Fibroblast of the conjunctiva (primary cell): ENCODE results near the gene RAB29.
"Not testable (repeated sequence)": the region's sequence is repeated elsewhere in the genome, so short reads cannot be mapped to it uniquely, and the experiment has no call there.

ENCODE experiments used
- DNase-seq: peaks from one replicate; pipeline ENCODE4 v3.0.0-alpha.2; 2010; ENCODE audit warnings: low read depth

The RAB29 gene, protein sequence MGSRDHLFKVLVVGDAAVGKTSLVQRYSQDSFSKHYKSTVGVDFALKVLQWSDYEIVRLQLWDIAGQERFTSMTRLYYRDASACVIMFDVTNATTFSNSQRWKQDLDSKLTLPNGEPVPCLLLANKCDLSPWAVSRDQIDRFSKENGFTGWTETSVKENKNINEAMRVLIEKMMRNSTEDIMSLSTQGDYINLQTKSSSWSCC

DNA sequence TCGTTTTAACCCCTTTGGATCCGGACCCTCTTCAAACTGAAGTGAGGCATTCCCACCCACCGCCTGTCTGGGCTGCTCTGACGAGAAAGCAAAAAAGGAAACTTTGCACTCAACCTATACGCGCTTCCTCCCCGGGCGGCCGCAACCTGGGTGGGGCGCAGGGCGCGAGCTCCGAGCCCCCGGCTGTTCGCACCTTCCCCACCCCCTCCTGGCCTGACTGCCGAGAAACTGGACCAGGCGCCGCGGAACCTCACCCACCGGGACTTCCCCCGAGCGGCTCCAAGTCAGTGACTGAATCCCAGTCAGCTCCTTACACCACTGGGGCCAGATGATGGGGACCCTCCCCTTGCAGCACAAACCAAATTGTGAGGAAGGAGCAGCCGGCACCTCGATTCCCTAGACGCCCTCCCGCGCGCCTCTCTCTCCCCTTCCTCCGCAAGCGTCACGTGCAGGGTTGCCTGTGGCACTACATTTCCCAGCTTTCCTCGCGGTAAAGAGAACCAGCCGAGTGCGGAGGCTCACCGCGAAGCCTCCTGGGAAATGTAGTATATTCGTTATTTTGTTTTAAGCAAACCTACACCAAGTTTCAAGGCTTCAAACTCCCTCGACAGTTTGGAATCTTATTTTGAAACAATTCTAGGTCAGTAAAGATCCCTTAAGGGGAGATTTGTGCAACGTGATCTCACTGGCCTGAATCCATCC is at the start of gene RAB29:
RAB29 (minus strand) TSS at position 468 of the 702 bp plus-strand sequence. CDS start 526 bp downstream, outside the sequence.
- peak; percentile 63 for DNase-seq

DNA sequence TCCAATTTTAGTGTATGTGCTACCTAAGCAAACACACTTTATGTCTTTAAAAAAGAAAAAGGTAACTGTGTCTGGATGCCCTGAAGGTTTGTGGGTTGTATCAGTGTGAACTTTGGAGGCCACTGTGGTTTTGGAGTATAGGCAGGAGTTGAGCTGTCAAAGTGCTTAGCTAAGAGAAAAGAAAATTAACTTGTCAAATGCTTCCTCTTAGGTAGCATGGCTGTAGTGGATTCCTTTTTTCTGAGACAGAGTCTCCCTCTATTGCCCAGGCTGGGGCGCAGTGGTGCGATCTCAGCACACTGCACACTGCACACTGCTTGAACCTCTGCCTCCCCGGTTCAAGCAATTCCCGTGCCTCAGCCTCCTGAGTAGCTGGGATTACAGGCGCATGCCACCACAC is 48.9 kb upstream of the RAB29 start:
- DNase-seq: no peak

DNA sequence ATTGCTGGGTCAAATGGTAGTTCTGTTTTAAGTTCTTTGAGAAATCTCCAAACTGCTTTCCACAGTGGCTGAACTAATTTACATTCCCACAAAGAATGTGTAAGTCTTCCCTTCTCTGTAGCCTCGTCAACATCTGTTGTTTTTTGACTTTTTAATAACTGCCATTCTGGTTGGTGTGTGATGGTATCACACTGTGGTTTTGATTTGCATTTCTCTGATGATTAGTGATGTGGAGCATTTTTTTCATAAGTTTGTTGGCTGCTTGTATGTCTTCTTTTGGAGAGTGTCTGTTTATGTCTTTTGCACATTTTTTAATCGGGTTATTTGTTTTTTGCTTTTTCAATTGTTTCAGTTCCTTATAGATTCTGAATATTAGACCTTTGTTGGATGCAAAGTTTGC is 48.0 kb upstream of the RAB29 start:
- DNase-seq: not testable (repeated sequence)

DNA sequence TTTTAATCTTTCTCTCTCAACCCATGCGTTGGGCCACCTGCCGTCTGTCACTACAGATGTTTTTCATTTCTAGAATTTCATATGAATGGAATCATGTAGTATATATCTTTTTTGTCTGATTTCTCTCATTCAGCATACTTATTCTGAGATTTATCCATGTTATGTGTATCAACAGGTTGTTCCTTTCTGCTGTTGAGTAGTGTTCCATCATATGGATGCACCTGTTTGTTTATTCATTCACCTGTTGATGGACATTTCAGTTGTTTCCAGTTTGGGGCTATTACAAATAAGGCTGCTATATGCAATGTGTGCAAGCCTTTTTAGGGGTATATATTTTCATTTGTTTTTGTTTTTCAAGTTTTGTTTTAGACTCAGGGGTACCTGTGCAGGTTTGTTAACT is 47.1 kb upstream of the RAB29 start:
- no peak for DNase-seq

DNA sequence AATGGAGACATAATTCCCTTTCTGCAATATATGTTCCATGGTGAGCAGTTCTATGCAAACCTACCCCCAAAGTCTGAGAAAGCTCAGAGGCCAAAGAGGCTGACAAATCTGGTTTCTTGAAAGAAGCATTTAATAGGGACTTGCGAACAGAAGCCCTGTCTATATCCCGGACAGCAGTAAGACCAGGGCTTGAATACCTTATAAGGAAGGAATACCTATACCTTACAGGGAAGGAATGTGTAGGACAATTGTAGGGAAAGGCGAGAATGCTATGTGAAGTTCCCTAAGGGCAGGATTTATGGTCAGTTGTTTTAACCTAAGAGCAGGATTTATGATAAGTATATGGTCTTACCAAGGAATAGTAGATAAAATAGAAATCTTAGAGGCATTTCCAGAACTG is 42.7 kb upstream of the RAB29 start:
- DNase-seq: no peak

DNA sequence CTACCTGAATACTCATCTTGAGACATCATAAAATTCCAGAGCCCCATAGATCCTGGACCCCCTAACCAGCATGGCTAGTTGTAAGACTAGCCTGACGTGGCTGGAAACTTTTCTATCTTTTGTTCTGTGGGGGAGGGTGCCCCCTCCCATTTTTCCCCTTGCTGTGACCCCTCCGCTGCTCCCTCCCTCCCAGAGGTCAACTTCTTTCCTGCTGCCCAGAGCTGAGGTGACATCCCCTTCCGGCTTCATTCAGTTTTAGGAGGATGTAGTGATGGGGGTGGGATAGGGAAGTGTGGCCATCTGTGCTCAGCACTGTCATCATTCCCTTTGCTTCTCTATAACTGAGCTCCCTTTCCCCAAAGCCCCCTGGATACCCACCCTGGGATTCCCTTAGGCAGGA is 42.1 kb upstream of the RAB29 start:
- DNase-seq: no peak

DNA sequence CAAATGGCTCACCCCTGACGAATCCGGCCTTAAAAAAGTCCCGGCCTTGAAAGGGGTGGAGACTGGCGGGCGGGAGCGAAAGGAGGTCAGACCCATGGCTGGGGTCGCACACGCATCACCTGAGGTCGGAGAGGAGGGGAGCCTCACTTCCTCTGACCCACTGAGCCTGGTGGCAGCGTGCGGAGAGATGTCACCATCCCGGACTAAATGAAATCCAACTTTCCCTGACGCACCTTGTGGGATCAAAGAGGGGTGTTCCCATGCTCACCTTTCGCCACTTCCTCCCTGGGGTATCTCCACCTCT is 38.4 kb upstream of the RAB29 start:
- DNase-seq: no peak

DNA sequence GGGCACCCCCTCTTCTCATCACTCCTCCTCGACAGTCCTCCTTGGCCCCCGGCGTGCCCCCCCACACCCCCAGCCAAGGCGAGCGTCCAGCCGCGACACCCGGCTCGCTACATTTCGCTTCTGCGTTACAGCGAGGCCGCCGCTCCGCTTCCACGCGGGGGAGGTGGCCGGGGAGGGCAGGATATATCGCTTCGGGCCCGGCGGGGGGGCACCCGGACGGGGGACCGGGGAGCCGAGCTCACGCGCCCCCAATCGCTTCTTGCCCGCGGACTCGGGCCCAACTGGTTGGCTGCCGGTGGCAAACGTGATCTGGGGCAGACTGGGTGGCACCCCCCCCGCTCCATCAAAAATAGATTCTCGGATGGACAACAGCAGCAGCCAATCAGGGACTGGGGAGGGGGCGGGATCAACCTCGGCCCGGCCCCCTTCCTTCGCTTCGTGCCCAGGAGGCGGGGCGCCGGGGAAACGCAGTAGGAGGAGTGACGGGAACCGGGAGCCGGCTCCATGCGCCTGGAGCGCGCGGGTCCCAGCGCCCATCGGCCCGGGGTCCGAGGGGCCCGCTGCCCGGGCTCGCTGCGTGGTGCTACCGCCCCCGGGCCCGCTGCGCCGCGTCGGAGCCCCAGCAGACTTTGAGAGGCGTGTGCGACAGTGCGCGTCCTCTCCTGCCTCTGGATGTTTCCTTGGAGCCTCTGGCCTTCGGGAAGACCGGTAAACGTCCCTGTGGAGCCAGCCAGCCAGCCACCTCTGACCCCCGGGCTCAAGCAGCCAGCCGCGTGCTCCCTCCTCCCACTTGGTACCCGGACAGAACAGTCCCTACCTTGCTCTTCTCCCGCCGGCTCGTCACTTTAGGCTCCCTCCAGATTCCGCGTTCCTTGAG is 37.8 kb upstream of the RAB29 start, which contains the start of gene SLC41A1:
SLC41A1 (minus strand) TSS at position 321 of the 877 bp plus-strand sequence. CDS start 2,757 bp downstream, outside the sequence.
- DNase-seq: peak; percentile 83

DNA sequence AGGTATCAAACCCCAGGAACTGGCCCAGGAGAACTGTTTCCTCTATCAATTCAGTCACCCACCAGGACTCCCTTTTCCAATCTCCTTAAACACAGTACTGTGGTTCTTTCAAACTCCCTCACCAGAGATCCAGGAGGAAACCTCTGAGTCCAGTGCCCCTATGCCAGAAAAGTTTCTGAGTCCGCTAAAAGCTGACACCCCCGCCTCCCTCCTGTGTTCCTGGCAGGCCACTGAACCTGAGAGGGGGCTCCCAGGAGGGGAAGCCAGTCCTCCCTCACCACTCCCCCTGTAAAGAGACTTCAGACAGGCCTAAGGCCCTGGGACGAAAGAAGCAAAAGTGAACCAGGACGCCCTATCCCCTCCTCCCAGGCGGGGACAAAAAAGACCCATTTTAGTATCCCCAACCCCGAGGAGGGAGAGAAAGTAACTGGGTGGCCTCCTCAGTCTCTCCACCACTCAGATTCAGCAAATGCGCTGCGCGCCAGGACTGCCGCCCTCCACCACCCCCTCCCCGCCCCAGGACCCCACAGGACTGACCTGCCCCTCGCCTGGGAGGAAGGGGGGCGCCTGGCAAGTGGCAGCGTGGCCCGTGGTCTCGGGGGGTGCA is 37.1 kb upstream of the RAB29 start:
- DNase-seq: no peak

DNA sequence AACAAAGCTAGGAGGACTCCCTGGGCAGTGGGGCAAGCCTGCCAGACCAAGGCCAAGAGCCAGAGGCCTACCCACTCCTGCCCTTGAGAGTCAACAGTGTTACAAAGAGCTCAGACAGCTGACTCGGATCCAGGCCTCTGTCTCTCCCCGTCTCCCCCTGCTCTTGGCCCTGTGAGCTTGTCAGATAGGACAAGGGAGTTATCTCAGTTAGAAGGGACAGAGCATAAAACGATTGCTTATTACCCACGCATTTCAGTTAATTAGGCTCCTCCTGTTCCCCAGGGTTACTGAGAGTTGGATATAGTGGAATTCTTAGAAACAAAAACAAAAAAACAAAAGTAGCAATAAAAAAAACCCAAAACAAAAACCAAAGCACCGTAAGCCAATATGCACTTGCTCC is 36.4 kb upstream of the RAB29 start:
- DNase-seq: no peak

DNA sequence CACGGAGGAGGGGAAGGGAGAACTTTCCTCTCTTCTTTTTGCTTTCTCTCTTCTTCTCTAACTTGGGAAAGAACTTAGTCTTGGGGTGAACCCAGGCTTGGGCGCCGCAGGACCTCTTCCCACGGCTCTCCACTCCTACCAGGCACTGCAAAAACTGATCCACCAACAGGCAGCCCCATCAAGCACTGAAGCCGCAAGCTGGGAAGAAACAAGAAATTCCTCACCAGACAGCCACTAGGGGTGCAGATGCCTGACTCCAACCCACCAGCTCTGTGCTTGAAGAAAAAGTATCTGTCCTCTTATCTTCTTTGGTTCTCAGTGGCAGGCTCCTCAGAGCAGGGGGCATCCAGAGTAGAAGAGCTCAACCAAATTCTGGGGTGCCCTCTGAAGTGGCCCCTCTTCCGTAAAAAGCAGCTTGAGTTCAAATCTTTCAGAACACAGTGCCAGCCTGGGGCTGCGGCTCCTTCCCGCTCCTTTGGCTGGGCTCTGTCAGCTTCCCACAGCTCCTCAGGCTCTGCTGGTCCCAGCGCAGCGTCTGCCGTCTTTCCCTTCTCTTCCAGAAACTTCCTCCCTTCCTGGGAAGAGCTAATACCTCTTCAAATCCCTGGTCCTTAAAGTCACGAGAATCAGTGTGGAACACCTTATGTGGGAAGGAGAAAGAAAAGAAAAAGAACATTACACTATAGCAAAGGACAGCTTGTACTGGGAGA is 35.3 kb upstream of the RAB29 start:
- DNase-seq: no peak

DNA sequence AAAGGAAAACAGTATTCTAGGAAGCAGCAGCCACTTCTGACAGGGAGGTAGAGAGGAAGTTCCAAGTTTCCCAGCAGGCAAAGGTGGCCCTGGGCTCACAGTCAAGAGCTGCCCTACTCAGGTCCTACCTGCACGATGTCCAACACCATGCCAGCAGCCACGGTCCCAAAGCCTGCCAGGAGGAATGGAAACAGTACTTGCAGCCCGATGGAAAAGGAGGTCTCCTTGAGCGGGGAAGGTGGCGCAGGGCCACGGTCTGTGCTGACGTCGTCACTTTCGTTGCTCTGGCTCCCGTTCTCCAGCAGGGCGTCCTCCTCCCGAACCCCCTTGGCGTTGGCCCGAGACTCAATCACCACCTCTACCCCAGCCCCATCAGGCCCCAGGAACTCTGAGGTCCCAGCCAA is 34.7 kb upstream of the RAB29 start:
- no peak for DNase-seq

DNA sequence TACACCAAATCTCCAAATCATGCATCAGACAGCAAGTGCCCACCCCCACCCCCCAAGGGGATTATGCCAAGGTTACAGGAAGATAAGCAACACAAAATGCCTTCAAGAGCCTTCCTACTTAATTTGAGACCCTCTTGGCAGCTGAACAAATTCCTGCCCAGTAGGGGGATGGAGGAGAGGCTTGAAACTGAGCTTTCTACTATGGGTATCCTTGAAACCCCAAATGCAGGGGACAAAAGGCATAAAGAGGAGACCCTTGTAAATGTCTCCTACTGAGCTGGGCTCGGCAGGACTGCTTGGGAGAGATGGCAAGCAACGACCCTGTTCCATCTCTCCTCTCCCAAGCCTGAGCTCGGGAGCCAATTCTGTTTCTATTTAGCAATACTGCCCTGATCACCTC is 34.2 kb upstream of the RAB29 start:
- DNase-seq: no peak

DNA sequence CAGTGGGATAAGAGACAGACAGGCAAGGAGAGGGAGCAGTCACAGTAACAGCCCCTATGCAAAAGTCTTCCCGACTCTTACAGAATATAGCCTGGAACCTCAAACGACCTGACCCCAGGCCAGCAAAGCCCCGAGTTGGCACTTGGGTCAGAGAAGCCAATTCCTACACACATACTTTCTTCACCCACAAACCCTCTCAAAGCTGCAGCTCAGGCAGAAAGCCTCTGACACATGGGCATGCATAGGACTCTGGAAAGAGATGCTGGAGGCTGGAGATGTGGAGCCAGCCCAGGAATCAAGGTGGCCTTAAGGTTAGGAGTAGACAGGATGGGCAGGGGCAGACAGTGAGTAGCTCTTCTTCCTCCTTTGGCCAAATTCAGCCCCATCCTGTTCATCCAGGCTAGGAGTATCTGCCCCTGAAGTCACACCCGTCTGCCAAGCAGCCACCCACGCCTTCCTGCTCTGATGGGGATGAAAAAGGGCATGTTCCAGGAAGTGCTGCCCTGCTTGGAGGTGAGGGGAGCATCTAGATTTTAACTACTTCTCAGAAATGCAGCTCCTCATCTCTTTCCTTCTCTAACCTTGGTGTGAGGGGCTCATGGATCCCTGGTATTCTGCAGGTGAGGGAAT is 29.9 kb upstream of the RAB29 start:
- no peak for DNase-seq

DNA sequence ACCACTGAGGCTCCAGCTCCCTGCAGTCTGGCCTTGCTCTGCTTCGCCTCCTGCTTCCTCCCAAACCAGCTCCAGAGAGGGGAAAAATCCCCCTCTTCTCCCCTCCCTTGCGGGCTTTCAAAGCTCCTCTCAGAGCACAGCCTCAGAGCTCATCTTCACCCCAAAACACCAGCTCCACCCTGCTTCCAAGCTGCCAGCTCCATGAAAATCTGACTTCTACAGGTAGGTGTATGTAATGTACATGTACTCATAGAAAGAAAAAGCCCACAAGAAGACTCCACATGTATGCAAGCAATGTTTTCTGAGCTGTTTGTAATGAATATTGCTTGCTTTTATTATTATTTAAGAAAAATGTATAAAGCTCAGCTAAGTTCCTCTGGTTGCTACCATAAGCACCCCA is 29.3 kb upstream of the RAB29 start:
- no peak for DNase-seq

DNA sequence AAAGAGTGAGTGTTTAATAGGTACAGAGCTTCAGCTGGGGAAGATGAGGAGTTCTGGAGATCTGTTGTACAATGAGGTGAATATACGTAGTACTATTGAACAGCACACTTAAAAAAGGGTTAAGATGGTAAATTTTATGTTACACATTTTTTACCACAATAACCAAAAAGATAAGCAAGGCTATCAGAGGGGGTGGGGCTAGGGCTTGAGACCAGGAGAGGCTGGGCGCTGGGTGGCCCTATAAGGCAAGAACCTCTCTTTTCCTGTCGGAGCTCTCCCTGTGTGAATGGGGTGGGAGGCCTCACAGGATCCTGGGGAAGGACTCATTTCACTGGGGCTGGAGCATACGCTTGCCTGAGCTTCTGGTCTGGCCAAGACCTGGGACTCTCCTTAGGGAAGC is 28.7 kb upstream of the RAB29 start:
- DNase-seq: no peak

DNA sequence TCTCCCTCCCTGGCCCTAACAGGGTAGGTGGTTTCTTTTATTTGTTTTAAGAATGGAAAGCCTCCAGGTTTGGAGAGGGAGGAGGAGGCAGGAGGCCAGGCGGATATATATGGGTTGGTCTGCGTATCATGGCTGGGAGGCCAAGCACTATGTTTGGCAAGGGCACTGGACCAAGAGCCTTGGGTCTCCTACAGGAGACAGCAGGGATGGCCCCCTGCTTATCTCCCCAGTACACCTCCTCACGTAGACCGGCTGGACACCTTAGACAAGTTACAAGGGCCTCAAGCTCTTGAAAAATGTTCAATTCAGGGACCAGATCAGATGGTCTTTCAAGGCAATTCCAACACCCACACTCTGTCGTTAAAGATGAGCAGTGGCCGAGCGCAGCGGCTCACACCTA is 26.8 kb upstream of the RAB29 start:
- DNase-seq: no peak

DNA sequence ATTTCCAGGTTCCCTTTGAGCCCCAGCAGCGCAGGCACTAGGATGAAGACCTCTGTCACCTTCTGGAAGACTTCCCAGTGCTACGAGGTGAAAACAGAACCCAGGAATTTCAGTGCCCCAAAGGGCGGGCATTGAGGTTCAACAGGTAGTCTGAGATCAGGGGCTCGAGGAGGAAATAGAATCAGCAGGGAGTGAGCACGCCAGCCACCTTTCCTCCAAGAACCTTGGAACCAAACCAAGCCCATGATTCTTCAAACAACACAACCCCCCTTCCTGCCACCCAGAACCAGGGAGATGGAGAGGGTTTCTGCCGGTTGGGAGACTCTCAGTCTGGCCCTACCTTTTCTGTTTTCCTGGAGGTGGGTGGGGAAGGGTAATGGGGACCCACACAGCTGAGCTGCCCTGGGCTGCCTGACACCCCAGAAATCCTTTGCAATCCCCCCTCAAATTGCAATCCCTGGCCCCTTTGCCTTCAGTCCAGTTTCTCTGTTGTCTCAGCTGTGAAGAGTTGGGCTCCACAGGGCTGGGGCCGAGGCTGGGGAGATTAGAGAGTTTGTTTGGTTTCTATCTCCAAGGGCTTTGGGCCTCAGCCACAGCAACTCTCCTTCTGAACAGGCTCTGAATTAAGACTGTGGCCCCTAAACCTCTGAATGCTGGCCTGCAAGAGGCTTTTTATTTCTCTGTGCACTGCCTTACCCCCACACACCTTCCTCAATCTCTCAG is 25.9 kb upstream of the RAB29 start:
- DNase-seq: no peak

DNA sequence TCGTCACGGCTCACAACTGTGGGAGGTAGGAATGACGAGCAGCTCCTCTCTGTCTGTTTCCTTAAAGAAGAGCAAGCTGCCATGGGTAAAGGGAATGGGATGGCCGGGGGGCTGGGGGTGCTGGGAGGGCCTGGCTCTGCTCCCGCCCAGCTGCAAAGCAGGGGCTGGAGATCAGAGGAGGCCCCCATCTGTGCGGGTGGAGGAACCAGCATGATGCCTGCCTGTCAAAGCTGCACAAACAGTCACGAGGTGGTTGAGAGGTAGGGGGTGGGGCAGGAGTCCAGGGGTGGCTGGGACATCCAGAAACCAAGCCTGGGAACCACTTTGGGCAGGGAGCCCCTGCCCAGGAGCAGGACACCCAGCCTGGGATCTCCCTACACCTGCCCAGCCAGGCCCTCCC is 25.1 kb upstream of the RAB29 start:
- DNase-seq: no peak

DNA sequence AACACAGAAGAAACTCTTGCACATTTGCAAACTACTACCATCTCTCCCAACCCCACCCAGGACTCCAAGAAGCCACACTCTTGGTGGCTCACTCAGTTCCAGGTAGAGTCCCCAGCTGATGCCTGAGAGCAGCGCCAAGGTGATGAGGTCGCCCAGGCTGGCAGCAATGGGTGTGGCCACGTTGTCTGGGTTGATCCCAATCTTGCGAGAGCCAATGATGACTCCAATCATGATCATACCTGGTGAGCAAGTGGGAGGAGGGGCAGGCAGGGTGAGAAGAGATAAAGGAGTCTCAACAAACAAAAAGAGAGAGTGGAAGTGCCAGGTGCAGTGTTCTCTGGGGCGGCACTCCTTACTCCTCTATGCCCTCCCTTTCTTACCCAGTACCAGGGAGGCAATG is 23.3 kb upstream of the RAB29 start:
- no peak for DNase-seq

DNA sequence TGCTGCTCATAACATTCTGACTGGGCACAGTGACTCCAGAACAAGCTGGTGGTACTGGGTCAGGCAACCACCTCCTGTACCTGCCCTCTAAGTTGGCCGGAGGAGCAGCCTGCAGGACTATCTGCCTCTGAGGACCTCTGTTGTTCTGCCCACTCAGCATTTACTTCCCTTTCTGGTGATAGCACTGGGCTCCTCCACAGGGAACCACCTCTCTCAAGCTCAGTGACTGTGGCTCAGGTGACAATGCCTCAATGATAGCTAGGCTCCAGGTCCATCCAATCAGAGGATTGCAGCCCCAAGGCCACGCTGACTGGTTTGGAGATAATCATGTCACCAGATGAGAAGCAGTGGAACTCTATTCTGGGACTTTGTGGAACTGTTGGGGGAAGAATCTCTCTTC is 21.9 kb upstream of the RAB29 start:
- no peak for DNase-seq
